ENCODE measurements around the gene METTL18.

The METTL18 gene

DNA sequence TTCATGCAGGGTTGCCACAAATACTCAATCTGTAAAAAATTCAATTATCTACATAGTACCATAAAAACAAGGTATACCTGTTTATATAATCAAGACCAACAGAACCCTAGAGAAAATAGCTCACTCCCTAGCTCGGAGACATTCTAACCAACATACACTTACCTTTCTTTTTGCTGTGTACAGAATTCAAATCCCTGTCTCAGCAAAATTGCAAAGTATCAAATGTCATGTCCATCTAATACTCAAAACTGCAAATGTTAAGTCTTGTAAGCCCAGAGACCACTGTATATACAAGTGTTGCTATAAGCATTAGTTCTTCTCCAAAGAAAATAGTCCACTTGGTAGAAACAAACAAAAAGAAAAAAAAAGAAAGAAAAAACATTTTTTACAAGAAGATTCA is 44.7 kb downstream of the METTL18 start:
- no peak overlapping the region for H3K4me3 ChIP-seq (ENCODE audit: low read length)
- no peak for DNase-seq (ENCODE audit: low read depth)
- TF ChIP-seq, protein P1, sequence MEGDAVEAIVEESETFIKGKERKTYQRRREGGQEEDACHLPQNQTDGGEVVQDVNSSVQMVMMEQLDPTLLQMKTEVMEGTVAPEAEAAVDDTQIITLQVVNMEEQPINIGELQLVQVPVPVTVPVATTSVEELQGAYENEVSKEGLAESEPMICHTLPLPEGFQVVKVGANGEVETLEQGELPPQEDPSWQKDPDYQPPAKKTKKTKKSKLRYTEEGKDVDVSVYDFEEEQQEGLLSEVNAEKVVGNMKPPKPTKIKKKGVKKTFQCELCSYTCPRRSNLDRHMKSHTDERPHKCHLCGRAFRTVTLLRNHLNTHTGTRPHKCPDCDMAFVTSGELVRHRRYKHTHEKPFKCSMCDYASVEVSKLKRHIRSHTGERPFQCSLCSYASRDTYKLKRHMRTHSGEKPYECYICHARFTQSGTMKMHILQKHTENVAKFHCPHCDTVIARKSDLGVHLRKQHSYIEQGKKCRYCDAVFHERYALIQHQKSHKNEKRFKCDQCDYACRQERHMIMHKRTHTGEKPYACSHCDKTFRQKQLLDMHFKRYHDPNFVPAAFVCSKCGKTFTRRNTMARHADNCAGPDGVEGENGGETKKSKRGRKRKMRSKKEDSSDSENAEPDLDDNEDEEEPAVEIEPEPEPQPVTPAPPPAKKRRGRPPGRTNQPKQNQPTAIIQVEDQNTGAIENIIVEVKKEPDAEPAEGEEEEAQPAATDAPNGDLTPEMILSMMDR (conservative IDR thresholded peaks at IDR 0.05; ENCODE audit: low read length), result no peak

DNA sequence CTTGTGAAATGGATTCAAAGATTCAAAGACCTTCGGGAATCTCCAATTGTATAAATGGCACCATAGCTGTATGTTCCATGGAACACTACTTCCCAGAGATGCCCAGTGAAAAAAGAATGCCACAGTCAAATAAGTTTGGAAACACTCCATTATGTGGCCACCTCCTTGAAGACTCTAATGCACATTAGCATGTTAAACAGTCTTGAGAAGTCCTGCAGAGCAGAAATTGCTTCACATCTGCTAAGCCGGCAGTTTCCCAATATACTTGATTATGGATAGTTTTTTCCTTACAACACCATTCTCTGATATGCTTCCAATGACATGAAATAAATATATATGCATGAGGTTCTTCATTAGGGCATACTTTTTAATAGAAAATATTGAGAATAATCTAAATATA is 48.2 kb downstream of the METTL18 start:
- no peak overlapping the region for H3K4me3 ChIP-seq (ENCODE audit: low read length)
- no peak for DNase-seq (ENCODE audit: low read depth)
- TF ChIP-seq, protein P1 (conservative IDR thresholded peaks at IDR 0.05; ENCODE audit: low read length), result no peak

DNA sequence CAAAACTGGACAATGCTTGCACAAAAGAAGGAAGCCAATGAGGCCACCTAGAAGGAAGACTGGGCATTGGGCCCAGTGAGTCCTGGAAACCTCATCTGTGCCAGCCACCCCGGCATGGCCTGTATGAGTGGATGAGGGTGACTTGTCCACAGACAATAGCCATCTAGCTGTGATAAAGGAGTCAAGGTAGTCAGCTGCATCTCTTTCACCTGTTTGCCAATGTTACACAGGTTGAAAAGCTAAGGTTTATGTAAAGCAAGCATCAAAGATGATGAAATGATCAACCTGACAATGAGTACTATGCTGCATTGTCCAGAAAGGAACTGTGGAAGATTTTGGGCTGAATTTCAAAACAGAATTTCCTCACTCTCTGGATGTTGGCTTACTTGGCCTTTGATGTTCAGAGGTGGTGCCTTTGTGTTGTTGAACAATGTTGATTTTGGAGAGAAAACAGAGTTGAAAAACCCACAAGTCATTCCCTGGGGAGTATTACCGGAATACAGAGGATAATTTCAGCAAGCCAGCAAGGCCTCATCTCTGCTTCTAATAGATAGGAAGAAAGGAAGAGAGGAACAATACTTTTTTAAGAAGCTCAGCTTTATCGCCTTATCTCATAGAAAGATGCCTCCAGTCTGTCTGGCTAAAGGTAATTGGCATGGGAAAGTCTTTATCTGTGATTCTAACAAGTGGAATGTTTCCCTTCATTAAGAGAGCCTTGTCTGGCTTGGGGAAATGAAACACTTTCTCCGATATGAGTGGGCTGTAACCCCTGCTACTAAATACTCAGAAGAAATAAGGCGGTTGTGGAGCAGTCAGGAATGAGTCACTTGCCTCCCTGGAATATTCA is 49.5 kb downstream of the METTL18 start:
- no peak overlapping the region for H3K4me3 ChIP-seq (ENCODE audit: low read length)
- DNase-seq (ENCODE audit: low read depth), result no peak
- TF ChIP-seq, protein P1 (conservative IDR thresholded peaks at IDR 0.05; ENCODE audit: low read length), result no peak
